MV-4-11 (cell line): Measurements from ENCODE around the gene TLL2.

ENCODE experiments used
- DNase-seq: peaks from one replicate; lab custom pipeline; 2025; lab: John Stamatoyannopoulos, UW

The TLL2 gene

GRCh38 chr10:96390460-96390864, 123.3 kb downstream of the TLL2 start:
- no peak for DNase-seq

- no peak for DNase-seq
Measured at GRCh38 chr10:96389785-96390184, 123.9 kb downstream of the TLL2 start.

GRCh38 chr10:96387601-96388000, 126.1 kb downstream of the TLL2 start:
- no peak for DNase-seq

- DNase-seq = no peak
Measured at GRCh38 chr10:96387161-96387560, 126.6 kb downstream of the TLL2 start.

GRCh38 chr10:96384506-96384905, 129.2 kb downstream of the TLL2 start:
- no peak for DNase-seq

GRCh38 chr10:96380821-96381220, 132.9 kb downstream of the TLL2 start:
- peak; percentile 97 for DNase-seq

- no peak for DNase-seq
Measured at GRCh38 chr10:96379758-96380157, 134.0 kb downstream of the TLL2 start.

- no peak for DNase-seq
Measured at GRCh38 chr10:96378741-96379140, 135.0 kb downstream of the TLL2 start.

GRCh38 chr10:96377816-96378294, 135.9 kb downstream of the TLL2 start:
- no peak for DNase-seq

GRCh38 chr10:96376483-96376882, 137.2 kb downstream of the TLL2 start:
- DNase-seq = no peak

- peak; percentile 82 for DNase-seq
Measured at GRCh38 chr10:96374985-96375830, 138.5 kb downstream of the TLL2 start.

- no peak for DNase-seq
Measured at GRCh38 chr10:96374639-96374984, 139.1 kb downstream of the TLL2 start.

GRCh38 chr10:96374004-96374403, 139.7 kb downstream of the TLL2 start:
- DNase-seq = no peak

- DNase-seq = no peak
Measured at GRCh38 chr10:96371356-96371755, 142.4 kb downstream of the TLL2 start.

GRCh38 chr10:96370584-96371157, 143.1 kb downstream of the TLL2 start:
- peak; percentile 20 for DNase-seq

- DNase-seq = no peak
Measured at GRCh38 chr10:96369890-96370583, 143.7 kb downstream of the TLL2 start.

- no peak for DNase-seq
Measured at GRCh38 chr10:96368971-96369370, 144.8 kb downstream of the TLL2 start.

GRCh38 chr10:96367470-96367869, 146.3 kb downstream of the TLL2 start:
- no peak for DNase-seq

- DNase-seq = no peak
Measured at GRCh38 chr10:96366508-96366907, 147.2 kb downstream of the TLL2 start.

- no peak for DNase-seq
Measured at GRCh38 chr10:96365571-96365970, 148.2 kb downstream of the TLL2 start.

- no peak for DNase-seq
Measured at GRCh38 chr10:96360766-96361165, 153.0 kb downstream of the TLL2 start.

GRCh38 chr10:96360331-96360730, 153.4 kb downstream of the TLL2 start:
- no peak for DNase-seq

- DNase-seq = no peak
Measured at GRCh38 chr10:96359616-96360015, 154.1 kb downstream of the TLL2 start.
